ENCODE data around the gene SDS.

DNA sequence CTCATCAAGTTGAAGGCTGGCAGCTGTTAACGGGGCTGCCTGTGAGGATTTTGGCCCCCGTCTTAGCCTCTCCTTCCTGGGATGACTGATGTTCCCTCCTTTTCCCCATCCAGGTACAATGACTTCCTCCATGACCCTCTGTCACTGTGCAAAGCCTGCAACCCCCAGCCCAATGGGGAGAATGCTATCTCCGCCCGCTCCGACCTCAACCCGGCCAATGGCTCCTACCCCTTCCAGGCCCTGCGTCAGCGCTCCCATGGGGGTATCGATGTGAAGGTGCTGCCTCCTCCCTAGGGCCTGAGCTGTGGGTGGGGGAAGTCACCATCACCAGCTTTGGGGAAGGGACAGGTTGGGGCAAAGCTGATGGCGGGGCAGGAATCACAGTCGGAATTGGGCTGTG lies 16.1 kb downstream of the SDS start:
- TF ChIP-seq, protein P1, sequence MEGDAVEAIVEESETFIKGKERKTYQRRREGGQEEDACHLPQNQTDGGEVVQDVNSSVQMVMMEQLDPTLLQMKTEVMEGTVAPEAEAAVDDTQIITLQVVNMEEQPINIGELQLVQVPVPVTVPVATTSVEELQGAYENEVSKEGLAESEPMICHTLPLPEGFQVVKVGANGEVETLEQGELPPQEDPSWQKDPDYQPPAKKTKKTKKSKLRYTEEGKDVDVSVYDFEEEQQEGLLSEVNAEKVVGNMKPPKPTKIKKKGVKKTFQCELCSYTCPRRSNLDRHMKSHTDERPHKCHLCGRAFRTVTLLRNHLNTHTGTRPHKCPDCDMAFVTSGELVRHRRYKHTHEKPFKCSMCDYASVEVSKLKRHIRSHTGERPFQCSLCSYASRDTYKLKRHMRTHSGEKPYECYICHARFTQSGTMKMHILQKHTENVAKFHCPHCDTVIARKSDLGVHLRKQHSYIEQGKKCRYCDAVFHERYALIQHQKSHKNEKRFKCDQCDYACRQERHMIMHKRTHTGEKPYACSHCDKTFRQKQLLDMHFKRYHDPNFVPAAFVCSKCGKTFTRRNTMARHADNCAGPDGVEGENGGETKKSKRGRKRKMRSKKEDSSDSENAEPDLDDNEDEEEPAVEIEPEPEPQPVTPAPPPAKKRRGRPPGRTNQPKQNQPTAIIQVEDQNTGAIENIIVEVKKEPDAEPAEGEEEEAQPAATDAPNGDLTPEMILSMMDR (IDR thresholded peaks at IDR 0.05): no peak
- TF ChIP-seq ZFX (IDR thresholded peaks at IDR 0.05; ENCODE audit: borderline replicate concordance): no peak

Data from 22Rv1 (cell line).